ENCODE data around the gene ENTREP1. TPM values are rescaled to one million over a fixed set of nuclear protein-coding genes. Genes with fewer than 3 reads are reported as not detected.

ENTREP1 gene
- total RNA-seq, 1 donor from 2014 or later = 22.1 TPM

DNA sequence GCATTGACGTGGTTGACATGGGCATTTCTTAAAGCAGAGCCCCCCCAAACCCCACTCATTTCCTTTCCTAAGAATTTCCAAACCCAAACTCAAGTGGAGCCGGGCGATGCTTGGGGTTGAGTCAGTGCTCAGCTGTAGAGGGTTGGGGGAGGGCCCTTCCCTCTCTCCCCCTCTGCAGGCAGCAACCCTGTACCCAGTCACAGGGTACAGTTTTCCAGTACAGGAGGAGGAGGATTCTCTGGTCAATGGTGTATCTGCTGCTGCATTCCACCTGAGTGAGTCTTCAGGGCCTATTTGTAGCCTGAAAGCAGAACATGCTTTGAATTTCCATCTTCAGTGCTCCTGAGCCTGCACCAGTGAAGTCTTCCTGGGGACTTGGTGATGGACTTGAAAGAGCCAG lies 55.8 kb downstream of the ENTREP1 start:
- Histone ChIP-seq H3K27ac (replicated peaks) (peak overlapping the region; percentile 90), H3K27me3 (ENCODE audit: low read depth) (no peaks in the 10 kb centered on the region), H3K36me3 (peaks cover 26% of the 10 kb centered on the region), H3K4me1 (peaks cover 64% of the 10 kb centered on the region), H3K4me3 (no peak overlapping the region), H3K9me3 (replicated peaks) (no peaks in the 10 kb centered on the region)
- intact Hi-C loops (cut with micrococcal nuclease) = no loop called here
- TF ChIP-seq, protein P1, sequence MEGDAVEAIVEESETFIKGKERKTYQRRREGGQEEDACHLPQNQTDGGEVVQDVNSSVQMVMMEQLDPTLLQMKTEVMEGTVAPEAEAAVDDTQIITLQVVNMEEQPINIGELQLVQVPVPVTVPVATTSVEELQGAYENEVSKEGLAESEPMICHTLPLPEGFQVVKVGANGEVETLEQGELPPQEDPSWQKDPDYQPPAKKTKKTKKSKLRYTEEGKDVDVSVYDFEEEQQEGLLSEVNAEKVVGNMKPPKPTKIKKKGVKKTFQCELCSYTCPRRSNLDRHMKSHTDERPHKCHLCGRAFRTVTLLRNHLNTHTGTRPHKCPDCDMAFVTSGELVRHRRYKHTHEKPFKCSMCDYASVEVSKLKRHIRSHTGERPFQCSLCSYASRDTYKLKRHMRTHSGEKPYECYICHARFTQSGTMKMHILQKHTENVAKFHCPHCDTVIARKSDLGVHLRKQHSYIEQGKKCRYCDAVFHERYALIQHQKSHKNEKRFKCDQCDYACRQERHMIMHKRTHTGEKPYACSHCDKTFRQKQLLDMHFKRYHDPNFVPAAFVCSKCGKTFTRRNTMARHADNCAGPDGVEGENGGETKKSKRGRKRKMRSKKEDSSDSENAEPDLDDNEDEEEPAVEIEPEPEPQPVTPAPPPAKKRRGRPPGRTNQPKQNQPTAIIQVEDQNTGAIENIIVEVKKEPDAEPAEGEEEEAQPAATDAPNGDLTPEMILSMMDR (IDR thresholded peaks at IDR 0.05; ENCODE audit: borderline replicate concordance) = no peak
- no peak for DNase-seq

DNA sequence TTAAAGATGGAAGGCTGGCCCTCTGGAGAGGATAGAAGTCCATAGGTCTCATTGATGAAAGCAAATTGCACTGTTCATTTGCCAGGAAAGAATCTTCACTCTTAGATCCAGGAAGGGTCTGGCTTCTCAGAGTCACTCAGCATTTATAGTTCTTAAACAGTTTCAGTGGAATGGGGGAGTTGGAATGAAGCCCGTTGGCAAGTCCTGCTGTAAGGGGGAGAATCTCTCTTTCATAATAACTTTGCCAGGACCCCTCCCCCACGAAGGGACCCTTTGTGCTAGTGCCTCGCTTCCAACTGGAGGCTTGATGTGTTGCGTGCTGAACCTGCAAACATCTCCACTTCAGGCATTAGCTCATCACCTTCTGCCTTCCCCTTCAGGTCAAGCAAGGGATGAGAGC lies 57.1 kb downstream of the ENTREP1 start:
- Histone ChIP-seq H3K27me3 (ENCODE audit: low read depth) (no peaks in the 10 kb centered on the region), H3K27ac (replicated peaks) (no peak overlapping the region), H3K4me1 (peaks cover 62% of the 10 kb centered on the region), H3K36me3 (peaks cover 28% of the 10 kb centered on the region), H3K4me3 (no peak overlapping the region), H3K9me3 (replicated peaks) (no peaks in the 10 kb centered on the region)
- DNase-seq = no peak
- TF ChIP-seq, protein P1 (IDR thresholded peaks at IDR 0.05; ENCODE audit: borderline replicate concordance) = no peak
- intact Hi-C loops (cut with micrococcal nuclease) = no loop called here

DNA sequence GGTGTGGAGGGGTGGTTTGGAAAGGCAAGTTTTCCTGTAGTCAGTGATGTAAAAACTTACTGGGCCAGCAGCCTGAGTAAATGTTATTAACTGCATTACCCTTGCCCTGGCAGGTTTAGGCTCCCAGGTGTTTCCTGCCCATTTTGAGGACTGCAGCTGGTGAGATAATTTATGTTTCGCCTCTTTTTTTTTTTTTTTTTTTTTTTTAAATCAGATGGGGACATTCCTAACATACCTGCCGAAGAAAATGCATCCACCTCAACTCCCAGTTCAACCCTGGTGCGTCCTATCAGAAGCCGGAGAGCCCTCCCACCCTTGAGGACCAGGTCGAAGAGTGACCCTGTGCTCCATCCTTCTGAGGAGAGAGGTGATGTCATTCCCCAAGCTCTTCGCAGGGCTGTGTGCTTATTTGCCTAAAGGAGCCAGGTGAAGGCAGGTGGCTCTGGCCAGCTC lies 60.6 kb downstream of the ENTREP1 start:
- H3K36me3 ChIP-seq = peaks cover 44% of the 10 kb centered on the region
- intact Hi-C loops (cut with micrococcal nuclease) = no loop called here

DNA sequence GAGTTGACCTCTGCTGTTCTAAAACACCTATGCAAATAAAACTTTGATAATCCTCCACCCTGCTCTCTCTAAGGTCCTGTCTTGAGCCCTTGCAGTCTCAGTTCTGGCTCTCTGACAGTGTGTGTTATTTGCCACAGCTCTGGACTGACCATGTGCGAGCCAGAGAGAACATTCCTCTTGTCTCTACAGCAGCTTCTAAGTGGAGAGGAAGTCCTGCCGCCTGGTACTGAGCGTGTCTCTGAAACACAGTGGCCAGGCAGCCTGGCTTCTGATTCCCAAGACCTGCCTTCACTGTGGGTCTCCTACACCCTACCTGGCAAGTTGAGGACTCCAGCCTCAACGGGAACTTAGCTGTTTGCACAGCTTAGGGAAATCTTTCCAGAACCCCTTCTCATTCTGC lies 61.6 kb downstream of the ENTREP1 start:
- no peaks in the 10 kb centered on the region for H3K9me3 ChIP-seq (replicated peaks)
- H3K4me3 ChIP-seq = no peak overlapping the region
- peaks cover 49% of the 10 kb centered on the region for H3K4me1 ChIP-seq
- peak overlapping the region; percentile 78 for H3K27ac ChIP-seq (replicated peaks)
- DNase-seq = peak; percentile 31
- peaks cover 44% of the 10 kb centered on the region for H3K36me3 ChIP-seq
- TF ChIP-seq, protein P1 (IDR thresholded peaks at IDR 0.05; ENCODE audit: borderline replicate concordance) = no peak
- intact Hi-C loops (cut with micrococcal nuclease) = no loop called here
- no peaks in the 10 kb centered on the region for H3K27me3 ChIP-seq (ENCODE audit: low read depth)

More for the DNA sequence above, 60.6 kb downstream of the ENTREP1 start:
- peaks cover 51% of the 10 kb centered on the region for H3K4me1 ChIP-seq
- no peaks in the 10 kb centered on the region for H3K27me3 ChIP-seq (ENCODE audit: low read depth)
- no peak for DNase-seq
- TF ChIP-seq, protein P1 (IDR thresholded peaks at IDR 0.05; ENCODE audit: borderline replicate concordance) = no peak
- no peak overlapping the region for H3K4me3 ChIP-seq
- peak overlapping the region; percentile 78 for H3K27ac ChIP-seq (replicated peaks)
- no peaks in the 10 kb centered on the region for H3K9me3 ChIP-seq (replicated peaks)

DNA sequence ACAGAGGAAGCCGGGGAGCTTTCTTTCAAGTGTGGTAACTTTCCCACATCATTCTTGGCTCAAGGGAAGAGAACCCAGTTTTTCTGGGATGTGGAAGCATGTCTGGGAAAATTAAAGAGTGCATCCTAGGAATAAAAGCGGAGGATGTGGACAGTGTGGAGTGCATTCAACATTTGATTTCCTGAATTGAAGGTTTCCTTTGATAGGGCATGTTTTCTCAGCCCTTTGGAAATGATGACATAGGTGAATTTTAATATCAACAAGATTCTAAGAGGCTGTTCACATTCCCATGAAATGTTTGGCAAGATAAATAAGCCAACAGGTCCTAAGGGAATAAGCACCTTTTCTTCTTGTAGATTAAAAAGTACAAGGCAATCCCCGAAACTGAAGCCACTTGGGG lies 63.6 kb downstream of the ENTREP1 start:
- Histone ChIP-seq H3K36me3 (peaks cover 38% of the 10 kb centered on the region), H3K4me1 (peaks cover 63% of the 10 kb centered on the region), H3K4me3 (no peak overlapping the region), H3K27me3 (ENCODE audit: low read depth) (no peaks in the 10 kb centered on the region), H3K9me3 (replicated peaks) (peaks cover 3% of the 10 kb centered on the region), H3K27ac (replicated peaks) (peak overlapping the region; percentile 78)
- TF ChIP-seq, protein P1 (IDR thresholded peaks at IDR 0.05; ENCODE audit: borderline replicate concordance) = no peak
- no peak for DNase-seq
- intact Hi-C loops (cut with micrococcal nuclease) = no loop called here
